ENCODE results near the gene PTK6.

GRCh38 chr20:63579017-63579694, 42.0 kb upstream of the PTK6 start:
- TF ChIP-seq CTCF (IDR thresholded peaks at IDR 0.05) (no peak), POLR2A (IDR thresholded peaks at IDR 0.05) (no peak)

Measured in testis (tissue), 2 donors.